Vagina (tissue), 2 donors: ENCODE data around the gene GBX2.

ENCODE experiments used
- CTCF ChIP-seq, 3 experiments: fragments of 450-650 bp in 2 of 3; fragments of 200-600 bp in 1 of 3; sonication (generic) in 1 of 3; IDR thresholded peaks; one replicate each; pipeline ENCODE4 v1.5.1; 2017 to 2019; ENCODE audit warnings: antibody characterized with exemption in 3 of 3, mild to moderate bottlenecking in 2 of 3, moderate library complexity in 2 of 3
- POLR2A ChIP-seq, 2 donors: fragments of 450-650 bp; IDR thresholded peaks; one replicate each; pipeline ENCODE4 v1.6.1; 2017; ENCODE audit warnings: antibody characterized with exemption in 2 of 2, mild to moderate bottlenecking in 2 of 2, moderate library complexity in 2 of 2

DNA sequence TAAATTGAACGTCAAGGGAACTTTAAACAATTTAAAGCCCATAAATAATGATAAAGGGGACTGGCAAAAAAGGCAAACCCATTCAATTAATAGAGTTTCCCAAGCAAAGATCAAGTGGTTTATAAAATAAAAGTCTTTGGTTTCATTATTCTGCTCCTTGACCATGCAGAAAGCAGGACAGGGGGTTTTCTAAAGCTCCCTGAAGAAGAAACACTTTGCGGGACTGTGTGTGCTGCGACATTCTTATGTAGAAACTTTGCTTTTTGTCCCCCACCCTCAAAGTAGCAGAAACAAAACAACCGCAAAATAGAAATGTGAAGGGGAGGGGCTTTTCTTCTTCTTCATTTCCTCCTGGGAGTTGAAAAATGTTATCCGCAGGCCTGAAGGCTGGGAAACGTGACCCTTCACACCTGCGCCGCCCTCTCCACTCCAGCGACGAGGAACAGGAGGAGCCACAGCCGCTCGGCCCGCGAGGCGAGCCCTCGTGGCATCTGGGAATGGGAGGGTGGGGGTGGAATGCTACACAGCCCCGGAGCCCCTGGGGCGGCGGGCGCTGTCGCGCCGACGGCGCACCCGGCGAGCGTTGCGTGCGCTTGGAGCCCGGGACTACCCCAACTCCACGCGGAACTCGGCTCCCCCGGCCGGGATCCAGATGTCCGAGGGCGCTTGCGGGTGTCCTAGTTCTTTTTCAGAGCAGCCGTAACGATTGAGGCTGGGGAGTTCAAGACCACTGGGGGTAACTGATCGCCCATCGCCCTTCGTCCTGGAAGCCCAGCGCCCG, 4.3 kb upstream of the GBX2 start:
- no peak for TF ChIP-seq CTCF (IDR thresholded peaks at IDR 0.05)
- no peak for TF ChIP-seq POLR2A (IDR thresholded peaks at IDR 0.05)
